Measurements from ENCODE around the gene CNPPD1.

GRCh38 chr2:219221957-219222518 is 45.3 kb upstream of the CNPPD1 start:
- no peak for TF ChIP-seq CTCF (IDR thresholded peaks at IDR 0.05)
- TF ChIP-seq POLR2A (IDR thresholded peaks at IDR 0.05) = no peak

All from heart left ventricle (tissue), 13 donors.